GM12878 (cell line): ENCODE data around the gene TTC33. TPM values are rescaled to one million over a fixed set of nuclear protein-coding genes. Genes with fewer than 3 reads are reported as not detected.

Experiments used
- BRCA1 ChIP-seq: IDR thresholded peaks from 2 replicates; pipeline ENCODE4 v1.6.1; 2011; ENCODE audit warnings: low read depth, low read length, improper control_type of control experiment
- CEBPB ChIP-seq, 2 experiments: fragments of 150-350 bp in 1 of 2; IDR thresholded peaks; 2 replicates each; pipeline ENCODE4 v1.6.1; 2012 to 2014; ENCODE audit warnings: low read depth in 2 of 2, low read length in 2 of 2, borderline replicate concordance in 1 of 2, inconsistent platforms in 1 of 2
- HDAC2 ChIP-seq: fragments of 200-600 bp; sonication (generic); IDR thresholded peaks from 2 replicates; pipeline ENCODE4 v1.6.1; 2017
- MEF2B ChIP-seq: fragments of 450-650 bp; IDR thresholded peaks from 2 replicates; pipeline ENCODE4 v1.6.1; 2018; ENCODE audit warnings: mild to moderate bottlenecking, moderate library complexity; ENCODE audit not compliant: partially characterized antibody, poor library complexity, severe bottlenecking
- NRF1 ChIP-seq: conservative IDR thresholded peaks from 2 replicates; pipeline ENCODE4 v1.6.1; 2011; ENCODE audit warnings: mild to moderate bottlenecking, low read depth, low read length, improper control_type of control experiment
- POLR2AphosphoS5 ChIP-seq: IDR thresholded peaks from 2 replicates; pipeline ENCODE4 v1.6.1; 2011; ENCODE audit warnings: mild to moderate bottlenecking, low read length, inconsistent platforms
- RB1 ChIP-seq: fragments of 450-650 bp; formaldehyde crosslinking; IDR thresholded peaks from 2 replicates; pipeline ENCODE4 v1.6.1; 2017; ENCODE audit warnings: mild to moderate bottlenecking, borderline replicate concordance
- RBBP5 ChIP-seq: fragments of 200-600 bp; sonication (generic); conservative IDR thresholded peaks from 2 replicates; pipeline ENCODE4 v1.6.1; 2016
- RCOR1 ChIP-seq: conservative IDR thresholded peaks from 2 replicates; pipeline ENCODE4 v1.6.1; 2012; ENCODE audit warnings: low read depth, low read length, improper control_type of control experiment
- SPI1 ChIP-seq: IDR thresholded peaks from 2 replicates; pipeline ENCODE4 v1.6.1; 2011; ENCODE audit warnings: low read depth, mild to moderate bottlenecking, low read length, moderate library complexity, borderline replicate concordance; ENCODE audit not compliant: insufficient read depth
- polyA plus RNA-seq, 11 experiments: library from polyadenylated mRNA; depleted of rRNA in 4 of 11; unstranded in 6 of 11; stranded (reverse) in 5 of 11; fragments of >200 nt; fragmentation: Nextera tagmentation in 4 of 11; fragmentation: Illumina TruSeq in 1 of 11; extraction: Ambion mirVana in 4 of 11; extraction: Trizol in 1 of 11; gene quantifications; 1 replicate in 1 of 11; 2 replicates in 10 of 11; pipeline versions ENCODE4 v1.2.1 to v1.2.3, GENCODE V29; 2011 to 2016; ENCODE audit warnings: inconsistent platforms in 2 of 11, missing spikeins in 2 of 11, low read depth in 1 of 11
- total RNA-seq, 4 experiments: library from RNA; depleted of rRNA in 3 of 4; stranded (reverse); fragments of >200 nt in 3 of 4; fragmentation: Illumina TruSeq in 1 of 4; extraction: Trizol in 1 of 4; gene quantifications; 2 replicates each; pipeline versions ENCODE4 v1.2.1 to v1.2.3, GENCODE V29; 2013 to 2021
- TF ChIP-seq, protein P1 (sequence below): IDR thresholded peaks from 2 replicates; pipeline ENCODE4 v1.6.1; 2012; ENCODE audit warnings: improper control_type of control experiment, low read depth, low read length; ENCODE audit not compliant: insufficient replicate concordance
- TF ChIP-seq, protein P2 (sequence below): fragments of 150-350 bp; IDR thresholded peaks from 2 replicates; pipeline ENCODE4 v1.6.1; 2016; ENCODE audit warnings: low read depth, low read length
- TF ChIP-seq, protein P3 (sequence below): fragments of 150-350 bp; IDR thresholded peaks from 2 replicates; pipeline ENCODE4 v1.6.1; 2014; ENCODE audit warnings: mild to moderate bottlenecking, low read depth, low read length
- TF ChIP-seq, protein P4 (sequence below): fragments of 450-650 bp; IDR thresholded peaks from 2 replicates; pipeline ENCODE4 v1.6.1; 2017; ENCODE audit warnings: mild to moderate bottlenecking, moderate library complexity

Gene TTC33
- total and polyA plus RNA-seq, 10 of the 15 experiments (the other 5 are each of a cell fraction or from before 2014, with no cell fraction given): 7.9 to 22.3 (median 14.6) TPM

DNA sequence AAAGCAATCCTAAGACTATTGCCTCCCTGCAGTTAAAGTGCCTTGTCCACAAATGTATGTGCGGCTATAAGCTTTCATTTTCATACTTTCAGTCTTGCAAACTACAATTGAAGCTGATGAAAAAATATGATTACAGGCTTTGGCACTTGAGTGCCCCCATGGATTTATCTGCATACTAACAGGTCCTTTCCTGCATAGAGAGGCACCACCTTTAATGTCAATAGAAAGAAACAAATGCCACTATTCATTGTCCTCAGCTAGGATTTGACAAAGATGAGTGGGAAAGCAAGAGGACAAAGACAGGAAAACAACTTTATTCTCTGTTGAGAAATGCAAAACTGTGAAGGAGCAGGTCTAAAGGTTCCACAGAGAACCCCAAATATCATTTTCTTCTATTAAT is 201.7 kb downstream of the TTC33 start (continued):
- TF ChIP-seq, protein P1, sequence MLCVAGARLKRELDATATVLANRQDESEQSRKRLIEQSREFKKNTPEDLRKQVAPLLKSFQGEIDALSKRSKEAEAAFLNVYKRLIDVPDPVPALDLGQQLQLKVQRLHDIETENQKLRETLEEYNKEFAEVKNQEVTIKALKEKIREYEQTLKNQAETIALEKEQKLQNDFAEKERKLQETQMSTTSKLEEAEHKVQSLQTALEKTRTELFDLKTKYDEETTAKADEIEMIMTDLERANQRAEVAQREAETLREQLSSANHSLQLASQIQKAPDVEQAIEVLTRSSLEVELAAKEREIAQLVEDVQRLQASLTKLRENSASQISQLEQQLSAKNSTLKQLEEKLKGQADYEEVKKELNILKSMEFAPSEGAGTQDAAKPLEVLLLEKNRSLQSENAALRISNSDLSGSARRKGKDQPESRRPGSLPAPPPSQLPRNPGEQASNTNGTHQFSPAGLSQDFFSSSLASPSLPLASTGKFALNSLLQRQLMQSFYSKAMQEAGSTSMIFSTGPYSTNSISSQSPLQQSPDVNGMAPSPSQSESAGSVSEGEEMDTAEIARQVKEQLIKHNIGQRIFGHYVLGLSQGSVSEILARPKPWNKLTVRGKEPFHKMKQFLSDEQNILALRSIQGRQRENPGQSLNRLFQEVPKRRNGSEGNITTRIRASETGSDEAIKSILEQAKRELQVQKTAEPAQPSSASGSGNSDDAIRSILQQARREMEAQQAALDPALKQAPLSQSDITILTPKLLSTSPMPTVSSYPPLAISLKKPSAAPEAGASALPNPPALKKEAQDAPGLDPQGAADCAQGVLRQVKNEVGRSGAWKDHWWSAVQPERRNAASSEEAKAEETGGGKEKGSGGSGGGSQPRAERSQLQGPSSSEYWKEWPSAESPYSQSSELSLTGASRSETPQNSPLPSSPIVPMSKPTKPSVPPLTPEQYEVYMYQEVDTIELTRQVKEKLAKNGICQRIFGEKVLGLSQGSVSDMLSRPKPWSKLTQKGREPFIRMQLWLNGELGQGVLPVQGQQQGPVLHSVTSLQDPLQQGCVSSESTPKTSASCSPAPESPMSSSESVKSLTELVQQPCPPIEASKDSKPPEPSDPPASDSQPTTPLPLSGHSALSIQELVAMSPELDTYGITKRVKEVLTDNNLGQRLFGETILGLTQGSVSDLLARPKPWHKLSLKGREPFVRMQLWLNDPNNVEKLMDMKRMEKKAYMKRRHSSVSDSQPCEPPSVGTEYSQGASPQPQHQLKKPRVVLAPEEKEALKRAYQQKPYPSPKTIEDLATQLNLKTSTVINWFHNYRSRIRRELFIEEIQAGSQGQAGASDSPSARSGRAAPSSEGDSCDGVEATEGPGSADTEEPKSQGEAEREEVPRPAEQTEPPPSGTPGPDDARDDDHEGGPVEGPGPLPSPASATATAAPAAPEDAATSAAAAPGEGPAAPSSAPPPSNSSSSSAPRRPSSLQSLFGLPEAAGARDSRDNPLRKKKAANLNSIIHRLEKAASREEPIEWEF: no peak
- TF ChIP-seq POLR2AphosphoS5: no peak
- TF ChIP-seq NRF1: no peak
- TF ChIP-seq BRCA1: no peak
- no peak for TF ChIP-seq RB1
- TF ChIP-seq CEBPB (IDR thresholded peaks at IDR 0.05; ENCODE audit: borderline replicate concordance in 1 of 2, low read depth in 2 of 2, low read length in 2 of 2): no peak
- TF ChIP-seq, protein P2, sequence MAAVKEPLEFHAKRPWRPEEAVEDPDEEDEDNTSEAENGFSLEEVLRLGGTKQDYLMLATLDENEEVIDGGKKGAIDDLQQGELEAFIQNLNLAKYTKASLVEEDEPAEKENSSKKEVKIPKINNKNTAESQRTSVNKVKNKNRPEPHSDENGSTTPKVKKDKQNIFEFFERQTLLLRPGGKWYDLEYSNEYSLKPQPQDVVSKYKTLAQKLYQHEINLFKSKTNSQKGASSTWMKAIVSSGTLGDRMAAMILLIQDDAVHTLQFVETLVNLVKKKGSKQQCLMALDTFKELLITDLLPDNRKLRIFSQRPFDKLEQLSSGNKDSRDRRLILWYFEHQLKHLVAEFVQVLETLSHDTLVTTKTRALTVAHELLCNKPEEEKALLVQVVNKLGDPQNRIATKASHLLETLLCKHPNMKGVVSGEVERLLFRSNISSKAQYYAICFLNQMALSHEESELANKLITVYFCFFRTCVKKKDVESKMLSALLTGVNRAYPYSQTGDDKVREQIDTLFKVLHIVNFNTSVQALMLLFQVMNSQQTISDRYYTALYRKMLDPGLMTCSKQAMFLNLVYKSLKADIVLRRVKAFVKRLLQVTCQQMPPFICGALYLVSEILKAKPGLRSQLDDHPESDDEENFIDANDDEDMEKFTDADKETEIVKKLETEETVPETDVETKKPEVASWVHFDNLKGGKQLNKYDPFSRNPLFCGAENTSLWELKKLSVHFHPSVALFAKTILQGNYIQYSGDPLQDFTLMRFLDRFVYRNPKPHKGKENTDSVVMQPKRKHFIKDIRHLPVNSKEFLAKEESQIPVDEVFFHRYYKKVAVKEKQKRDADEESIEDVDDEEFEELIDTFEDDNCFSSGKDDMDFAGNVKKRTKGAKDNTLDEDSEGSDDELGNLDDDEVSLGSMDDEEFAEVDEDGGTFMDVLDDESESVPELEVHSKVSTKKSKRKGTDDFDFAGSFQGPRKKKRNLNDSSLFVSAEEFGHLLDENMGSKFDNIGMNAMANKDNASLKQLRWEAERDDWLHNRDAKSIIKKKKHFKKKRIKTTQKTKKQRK: no peak
- TF ChIP-seq, protein P3, sequence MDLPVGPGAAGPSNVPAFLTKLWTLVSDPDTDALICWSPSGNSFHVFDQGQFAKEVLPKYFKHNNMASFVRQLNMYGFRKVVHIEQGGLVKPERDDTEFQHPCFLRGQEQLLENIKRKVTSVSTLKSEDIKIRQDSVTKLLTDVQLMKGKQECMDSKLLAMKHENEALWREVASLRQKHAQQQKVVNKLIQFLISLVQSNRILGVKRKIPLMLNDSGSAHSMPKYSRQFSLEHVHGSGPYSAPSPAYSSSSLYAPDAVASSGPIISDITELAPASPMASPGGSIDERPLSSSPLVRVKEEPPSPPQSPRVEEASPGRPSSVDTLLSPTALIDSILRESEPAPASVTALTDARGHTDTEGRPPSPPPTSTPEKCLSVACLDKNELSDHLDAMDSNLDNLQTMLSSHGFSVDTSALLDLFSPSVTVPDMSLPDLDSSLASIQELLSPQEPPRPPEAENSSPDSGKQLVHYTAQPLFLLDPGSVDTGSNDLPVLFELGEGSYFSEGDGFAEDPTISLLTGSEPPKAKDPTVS: no peak
- TF ChIP-seq RBBP5: no peak
- no peak for TF ChIP-seq HDAC2
- no peak for TF ChIP-seq SPI1
- no peak for TF ChIP-seq RCOR1
- TF ChIP-seq MEF2B: no peak
- TF ChIP-seq, protein P4, sequence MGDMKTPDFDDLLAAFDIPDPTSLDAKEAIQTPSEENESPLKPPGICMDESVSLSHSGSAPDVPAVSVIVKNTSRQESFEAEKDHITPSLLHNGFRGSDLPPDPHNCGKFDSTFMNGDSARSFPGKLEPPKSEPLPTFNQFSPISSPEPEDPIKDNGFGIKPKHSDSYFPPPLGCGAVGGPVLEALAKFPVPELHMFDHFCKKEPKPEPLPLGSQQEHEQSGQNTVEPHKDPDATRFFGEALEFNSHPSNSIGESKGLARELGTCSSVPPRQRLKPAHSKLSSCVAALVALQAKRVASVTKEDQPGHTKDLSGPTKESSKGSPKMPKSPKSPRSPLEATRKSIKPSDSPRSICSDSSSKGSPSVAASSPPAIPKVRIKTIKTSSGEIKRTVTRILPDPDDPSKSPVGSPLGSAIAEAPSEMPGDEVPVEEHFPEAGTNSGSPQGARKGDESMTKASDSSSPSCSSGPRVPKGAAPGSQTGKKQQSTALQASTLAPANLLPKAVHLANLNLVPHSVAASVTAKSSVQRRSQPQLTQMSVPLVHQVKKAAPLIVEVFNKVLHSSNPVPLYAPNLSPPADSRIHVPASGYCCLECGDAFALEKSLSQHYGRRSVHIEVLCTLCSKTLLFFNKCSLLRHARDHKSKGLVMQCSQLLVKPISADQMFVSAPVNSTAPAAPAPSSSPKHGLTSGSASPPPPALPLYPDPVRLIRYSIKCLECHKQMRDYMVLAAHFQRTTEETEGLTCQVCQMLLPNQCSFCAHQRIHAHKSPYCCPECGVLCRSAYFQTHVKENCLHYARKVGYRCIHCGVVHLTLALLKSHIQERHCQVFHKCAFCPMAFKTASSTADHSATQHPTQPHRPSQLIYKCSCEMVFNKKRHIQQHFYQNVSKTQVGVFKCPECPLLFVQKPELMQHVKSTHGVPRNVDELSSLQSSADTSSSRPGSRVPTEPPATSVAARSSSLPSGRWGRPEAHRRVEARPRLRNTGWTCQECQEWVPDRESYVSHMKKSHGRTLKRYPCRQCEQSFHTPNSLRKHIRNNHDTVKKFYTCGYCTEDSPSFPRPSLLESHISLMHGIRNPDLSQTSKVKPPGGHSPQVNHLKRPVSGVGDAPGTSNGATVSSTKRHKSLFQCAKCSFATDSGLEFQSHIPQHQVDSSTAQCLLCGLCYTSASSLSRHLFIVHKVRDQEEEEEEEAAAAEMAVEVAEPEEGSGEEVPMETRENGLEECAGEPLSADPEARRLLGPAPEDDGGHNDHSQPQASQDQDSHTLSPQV: no peak
